Endothelial cell (in vitro differentiated cells): ENCODE data around the gene NCK2. TPM values are rescaled to one million over a fixed set of nuclear protein-coding genes. Genes with fewer than 3 reads are reported as not detected.

ENCODE experiments used
- DNase-seq: peaks from one replicate; pipeline ENCODE4 v3.0.0; 2021; ENCODE audit warnings: low spot score
- H3K27ac Mint-ChIP-seq: one replicate; pipeline ENCODE4 v1.8.0; 2021; ENCODE audit warnings: mixed read lengths, inconsistent platforms; ENCODE audit not compliant: unreplicated experiment
- H3K27me3 Mint-ChIP-seq: one replicate; pipeline ENCODE4 v1.8.0; 2021; ENCODE audit warnings: mild to moderate bottlenecking, moderate library complexity, mixed read lengths, inconsistent platforms; ENCODE audit not compliant: unreplicated experiment
- H3K36me3 Mint-ChIP-seq: one replicate; pipeline ENCODE4 v1.8.0; 2021; ENCODE audit warnings: mild to moderate bottlenecking, low read depth, mixed read lengths, inconsistent platforms; ENCODE audit not compliant: unreplicated experiment
- H3K4me1 Mint-ChIP-seq: one replicate; pipeline ENCODE4 v1.8.0; 2021; ENCODE audit warnings: mild to moderate bottlenecking, mixed read lengths, inconsistent platforms; ENCODE audit not compliant: unreplicated experiment
- H3K4me3 Mint-ChIP-seq: one replicate; pipeline ENCODE4 v1.8.0; 2021; ENCODE audit warnings: mild to moderate bottlenecking, mixed read lengths, inconsistent platforms; ENCODE audit not compliant: unreplicated experiment
- H3K9me3 Mint-ChIP-seq: one replicate; pipeline ENCODE4 v1.8.0; 2021; ENCODE audit warnings: mixed read lengths, inconsistent platforms; ENCODE audit not compliant: unreplicated experiment
- CTCF ChIP-seq: fragments of 200-600 bp; sonication (generic); IDR thresholded peaks from one replicate; pipeline ENCODE4 v1.5.0; 2021; ENCODE audit warnings: antibody characterized with exemption; ENCODE audit not compliant: unreplicated experiment
- total RNA-seq: library from RNA; stranded (reverse); fragmentation: NEBNext Ultra II Directional; extraction: Animal tissue kit (Norgen Biotek cat#: 25700); gene quantifications from one replicate; pipeline ENCODE4 v1.2.1, GENCODE V29; 2021; ENCODE audit not compliant: unreplicated experiment

NCK2 gene
- total RNA-seq, 1 donor from 2014 or later: 93.7 TPM

- no peaks in the 10 kb centered on the region for H3K9me3 Mint-ChIP-seq
- no peak overlapping the region for H3K4me3 Mint-ChIP-seq
- no peak for DNase-seq
- TF ChIP-seq CTCF: no peak
- H3K4me1 Mint-ChIP-seq: peaks cover 10% of the 10 kb centered on the region
- H3K36me3 Mint-ChIP-seq: peaks cover 12% of the 10 kb centered on the region
- H3K27me3 Mint-ChIP-seq: peaks cover 3% of the 10 kb centered on the region
- no peak overlapping the region for H3K27ac Mint-ChIP-seq
These were observed 112.5 kb downstream of the NCK2 start for GRCh38 chr2:105857076-105857740.

GRCh38 chr2:105858868-105859693, 114.4 kb downstream of the NCK2 start:
- H3K4me3 Mint-ChIP-seq: no peak overlapping the region
- TF ChIP-seq CTCF: no peak
- DNase-seq: no peak
- peaks cover 12% of the 10 kb centered on the region for H3K36me3 Mint-ChIP-seq
- H3K4me1 Mint-ChIP-seq: peaks cover 12% of the 10 kb centered on the region
- H3K9me3 Mint-ChIP-seq: no peaks in the 10 kb centered on the region
- H3K27me3 Mint-ChIP-seq: peaks cover 3% of the 10 kb centered on the region
- no peak overlapping the region for H3K27ac Mint-ChIP-seq

GRCh38 chr2:105859694-105859951, 114.9 kb downstream of the NCK2 start:
- no peak for TF ChIP-seq CTCF
- peaks cover 5% of the 10 kb centered on the region for H3K27me3 Mint-ChIP-seq
- no peak for DNase-seq
- peaks cover 12% of the 10 kb centered on the region for H3K4me1 Mint-ChIP-seq
- H3K27ac Mint-ChIP-seq: no peak overlapping the region
- H3K4me3 Mint-ChIP-seq: no peak overlapping the region
- peaks cover 14% of the 10 kb centered on the region for H3K36me3 Mint-ChIP-seq
- H3K9me3 Mint-ChIP-seq: no peaks in the 10 kb centered on the region

- Mint-ChIP-seq H3K9me3 (no peaks in the 10 kb centered on the region), H3K36me3 (peaks cover 11% of the 10 kb centered on the region), H3K27me3 (peaks cover 7% of the 10 kb centered on the region), H3K4me3 (no peak overlapping the region), H3K4me1 (peaks cover 12% of the 10 kb centered on the region), H3K27ac (no peak overlapping the region)
- no peak for TF ChIP-seq CTCF
- DNase-seq: no peak
These were observed 115.9 kb downstream of the NCK2 start for GRCh38 chr2:105860567-105860966.

GRCh38 chr2:105861200-105861599, 116.5 kb downstream of the NCK2 start:
- Mint-ChIP-seq H3K9me3 (no peaks in the 10 kb centered on the region), H3K36me3 (peaks cover 9% of the 10 kb centered on the region), H3K4me3 (no peak overlapping the region), H3K4me1 (peaks cover 12% of the 10 kb centered on the region), H3K27ac (no peak overlapping the region), H3K27me3 (peaks cover 7% of the 10 kb centered on the region)
- no peak for DNase-seq
- no peak for TF ChIP-seq CTCF
